ENCODE results near the gene CEACAM7.

Gene CEACAM7

DNA sequence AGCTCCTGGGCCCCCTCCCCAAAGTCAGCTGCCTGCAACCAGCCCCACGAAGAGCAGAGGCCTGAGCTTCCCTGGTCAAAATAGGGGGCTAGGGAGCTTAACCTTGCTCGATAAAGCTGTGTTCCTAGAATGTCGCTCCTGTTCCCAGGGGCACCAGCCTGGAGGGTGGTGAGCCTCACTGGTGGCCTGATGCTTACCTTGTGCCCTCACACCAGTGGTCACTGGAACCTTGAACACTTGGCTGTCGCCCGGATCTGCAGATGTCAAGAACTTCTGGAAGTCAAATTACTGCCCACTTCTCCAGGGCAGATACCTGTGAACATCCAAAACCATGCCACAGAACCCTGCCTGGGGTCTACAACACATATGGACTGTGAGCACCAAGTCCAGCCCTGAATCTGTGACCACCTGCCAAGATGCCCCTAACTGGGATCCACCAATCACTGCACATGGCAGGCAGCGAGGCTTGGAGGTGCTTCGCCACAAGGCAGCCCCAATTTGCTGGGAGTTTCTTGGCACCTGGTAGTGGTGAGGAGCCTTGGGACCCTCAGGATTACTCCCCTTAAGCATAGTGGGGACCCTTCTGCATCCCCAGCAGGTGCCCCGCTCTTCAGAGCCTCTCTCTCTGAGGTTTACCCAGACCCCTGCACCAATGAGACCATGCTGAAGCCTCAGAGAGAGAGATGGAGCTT is 15.7 kb upstream of the CEACAM7 start:
- Histone ChIP-seq H4K5ac (ENCODE audit: low read length) (no peak overlapping the region), H4K8ac (ENCODE audit: low read depth, low read length) (no peak overlapping the region), H3K4ac (ENCODE audit: low read depth, low read length) (no peak overlapping the region), H3K23ac (ENCODE audit: low read length) (no peak overlapping the region), H2BK5ac (ENCODE audit: low read length) (no peak overlapping the region), H2AK5ac (ENCODE audit: low read length) (no peak overlapping the region), H2BK15ac (replicated peaks; ENCODE audit: low read depth) (no peak overlapping the region), H3K79me2 (ENCODE audit: control insufficient read depth, insufficient read depth, low read length) (no peaks in the 10 kb centered on the region), H3K9ac (ENCODE audit: low read length) (no peak overlapping the region), H3K79me1 (ENCODE audit: low read length) (no peaks in the 10 kb centered on the region), H3K4me1 (ENCODE audit: control insufficient read depth, low read depth, low read length) (no peaks in the 10 kb centered on the region), H2BK120ac (ENCODE audit: low read depth, low read length) (no peak overlapping the region), H3K56ac (ENCODE audit: low read length) (no peak overlapping the region), H3K18ac (ENCODE audit: low read length) (no peak overlapping the region), H3K4me3 (ENCODE audit: low read length) (no peak overlapping the region), H3K36me3 (ENCODE audit: control insufficient read depth, insufficient read depth, low read length) (no peaks in the 10 kb centered on the region), H3K27ac (ENCODE audit: low read depth, low read length) (no peak overlapping the region), H3K27me3 (ENCODE audit: insufficient read depth, low read length, poor library complexity) (no peaks in the 10 kb centered on the region), H3K4me2 (ENCODE audit: low read length) (no peak overlapping the region)
- WGBS (ENCODE audit: extremely low coverage, insufficient coverage, low lambda C conversion rate): no CpG with 5 or more reads among the region's 8 CpGs
- DNase-seq: no peak

- no CpG with 5 or more reads among the region's 3 CpGs for WGBS (ENCODE audit: extremely low coverage, insufficient coverage, low lambda C conversion rate)
- H4K8ac ChIP-seq (ENCODE audit: low read depth, low read length): no peak overlapping the region
- H3K4ac ChIP-seq (ENCODE audit: low read depth, low read length): no peak overlapping the region
- no peaks in the 10 kb centered on the region for H3K36me3 ChIP-seq (ENCODE audit: control insufficient read depth, insufficient read depth, low read length)
- no peak for DNase-seq
- H2BK15ac ChIP-seq (replicated peaks; ENCODE audit: low read depth): no peak overlapping the region
- H2AK5ac ChIP-seq (ENCODE audit: low read length): no peak overlapping the region
- H3K18ac ChIP-seq (ENCODE audit: low read length): no peak overlapping the region
- no peaks in the 10 kb centered on the region for H3K79me1 ChIP-seq (ENCODE audit: low read length)
- no peak overlapping the region for H3K27ac ChIP-seq (ENCODE audit: low read depth, low read length)
- no peak overlapping the region for H2BK120ac ChIP-seq (ENCODE audit: low read depth, low read length)
- H2BK5ac ChIP-seq (ENCODE audit: low read length): no peak overlapping the region
- H3K4me1 ChIP-seq (ENCODE audit: control insufficient read depth, low read depth, low read length): no peaks in the 10 kb centered on the region
- H3K9ac ChIP-seq (ENCODE audit: low read length): no peak overlapping the region
- H3K27me3 ChIP-seq (ENCODE audit: insufficient read depth, low read length, poor library complexity): no peaks in the 10 kb centered on the region
- H3K4me3 ChIP-seq (ENCODE audit: low read length): no peak overlapping the region
- no peaks in the 10 kb centered on the region for H3K79me2 ChIP-seq (ENCODE audit: control insufficient read depth, insufficient read depth, low read length)
- no peak overlapping the region for H3K23ac ChIP-seq (ENCODE audit: low read length)
- no peak overlapping the region for H3K56ac ChIP-seq (ENCODE audit: low read length)
- H4K5ac ChIP-seq (ENCODE audit: low read length): no peak overlapping the region
- H3K4me2 ChIP-seq (ENCODE audit: low read length): no peak overlapping the region
These were observed 14.1 kb upstream of the CEACAM7 start for GRCh38 chr19:41702171-41702651.

GRCh38 chr19:41701401-41702075 is 13.5 kb upstream of the CEACAM7 start:
- H4K8ac ChIP-seq (ENCODE audit: low read depth, low read length): no peak overlapping the region
- H3K23ac ChIP-seq (ENCODE audit: low read length): no peak overlapping the region
- no CpG with 5 or more reads among the region's 10 CpGs for WGBS (ENCODE audit: extremely low coverage, insufficient coverage, low lambda C conversion rate)
- no peaks in the 10 kb centered on the region for H3K27me3 ChIP-seq (ENCODE audit: insufficient read depth, low read length, poor library complexity)
- no peak overlapping the region for H2AK5ac ChIP-seq (ENCODE audit: low read length)
- H3K4ac ChIP-seq (ENCODE audit: low read depth, low read length): no peak overlapping the region
- no peak overlapping the region for H3K56ac ChIP-seq (ENCODE audit: low read length)
- H2BK120ac ChIP-seq (ENCODE audit: low read depth, low read length): no peak overlapping the region
- H3K18ac ChIP-seq (ENCODE audit: low read length): no peak overlapping the region
- H2BK5ac ChIP-seq (ENCODE audit: low read length): no peak overlapping the region
- no peaks in the 10 kb centered on the region for H3K79me1 ChIP-seq (ENCODE audit: low read length)
- H4K5ac ChIP-seq (ENCODE audit: low read length): no peak overlapping the region
- no peak overlapping the region for H3K4me3 ChIP-seq (ENCODE audit: low read length)
- H3K27ac ChIP-seq (ENCODE audit: low read depth, low read length): no peak overlapping the region
- no peak for DNase-seq
- H3K4me1 ChIP-seq (ENCODE audit: control insufficient read depth, low read depth, low read length): no peaks in the 10 kb centered on the region
- H2BK15ac ChIP-seq (replicated peaks; ENCODE audit: low read depth): no peak overlapping the region
- no peak overlapping the region for H3K9ac ChIP-seq (ENCODE audit: low read length)
- H3K36me3 ChIP-seq (ENCODE audit: control insufficient read depth, insufficient read depth, low read length): no peaks in the 10 kb centered on the region
- H3K4me2 ChIP-seq (ENCODE audit: low read length): no peak overlapping the region
- no peaks in the 10 kb centered on the region for H3K79me2 ChIP-seq (ENCODE audit: control insufficient read depth, insufficient read depth, low read length)

- H3K9ac ChIP-seq (ENCODE audit: low read length): no peak overlapping the region
- H3K23ac ChIP-seq (ENCODE audit: low read length): no peak overlapping the region
- H3K4me1 ChIP-seq (ENCODE audit: control insufficient read depth, low read depth, low read length): no peaks in the 10 kb centered on the region
- H2BK5ac ChIP-seq (ENCODE audit: low read length): no peak overlapping the region
- no peak overlapping the region for H3K18ac ChIP-seq (ENCODE audit: low read length)
- WGBS (ENCODE audit: extremely low coverage, insufficient coverage, low lambda C conversion rate): no CpG with 5 or more reads among the region's 13 CpGs
- DNase-seq: no peak
- H2BK120ac ChIP-seq (ENCODE audit: low read depth, low read length): no peak overlapping the region
- no peaks in the 10 kb centered on the region for H3K27me3 ChIP-seq (ENCODE audit: insufficient read depth, low read length, poor library complexity)
- no peak overlapping the region for H3K27ac ChIP-seq (ENCODE audit: low read depth, low read length)
- no peak overlapping the region for H2AK5ac ChIP-seq (ENCODE audit: low read length)
- H3K36me3 ChIP-seq (ENCODE audit: control insufficient read depth, insufficient read depth, low read length): no peaks in the 10 kb centered on the region
- H3K4me3 ChIP-seq (ENCODE audit: low read length): no peak overlapping the region
- H4K5ac ChIP-seq (ENCODE audit: low read length): no peak overlapping the region
- H3K56ac ChIP-seq (ENCODE audit: low read length): no peak overlapping the region
- no peaks in the 10 kb centered on the region for H3K79me2 ChIP-seq (ENCODE audit: control insufficient read depth, insufficient read depth, low read length)
- H4K8ac ChIP-seq (ENCODE audit: low read depth, low read length): no peak overlapping the region
- H2BK15ac ChIP-seq (replicated peaks; ENCODE audit: low read depth): no peak overlapping the region
- H3K79me1 ChIP-seq (ENCODE audit: low read length): no peaks in the 10 kb centered on the region
- no peak overlapping the region for H3K4ac ChIP-seq (ENCODE audit: low read depth, low read length)
- H3K4me2 ChIP-seq (ENCODE audit: low read length): no peak overlapping the region
These were observed 12.5 kb upstream of the CEACAM7 start for GRCh38 chr19:41700381-41701195.

DNA sequence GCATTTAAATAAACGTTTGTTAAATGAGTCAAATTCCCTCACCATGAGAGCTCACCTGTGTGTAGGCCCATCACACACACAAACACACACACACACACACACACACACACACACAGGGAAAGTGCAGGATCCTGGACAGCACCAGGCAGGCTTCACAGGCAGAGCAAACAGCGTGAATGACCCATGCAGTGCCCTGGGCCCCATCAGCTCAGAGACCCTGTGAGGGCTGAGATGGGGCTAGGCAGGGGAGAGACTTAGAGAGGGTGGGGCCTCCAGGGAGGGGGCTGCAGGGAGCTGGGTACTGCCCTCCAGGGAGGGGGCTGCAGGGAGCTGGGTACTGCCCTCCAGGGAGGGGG is 11.9 kb upstream of the CEACAM7 start:
- no peaks in the 10 kb centered on the region for H3K79me2 ChIP-seq (ENCODE audit: control insufficient read depth, insufficient read depth, low read length)
- no peaks in the 10 kb centered on the region for H3K36me3 ChIP-seq (ENCODE audit: control insufficient read depth, insufficient read depth, low read length)
- H3K27me3 ChIP-seq (ENCODE audit: insufficient read depth, low read length, poor library complexity): no peaks in the 10 kb centered on the region
- no peak overlapping the region for H4K8ac ChIP-seq (ENCODE audit: low read depth, low read length)
- H3K4me1 ChIP-seq (ENCODE audit: control insufficient read depth, low read depth, low read length): no peaks in the 10 kb centered on the region
- H2BK120ac ChIP-seq (ENCODE audit: low read depth, low read length): no peak overlapping the region
- no CpG with 5 or more reads among the region's 2 CpGs for WGBS (ENCODE audit: extremely low coverage, insufficient coverage, low lambda C conversion rate)
- H3K4me2 ChIP-seq (ENCODE audit: low read length): no peak overlapping the region
- no peak overlapping the region for H3K27ac ChIP-seq (ENCODE audit: low read depth, low read length)
- no peak overlapping the region for H4K5ac ChIP-seq (ENCODE audit: low read length)
- H3K18ac ChIP-seq (ENCODE audit: low read length): no peak overlapping the region
- H2BK5ac ChIP-seq (ENCODE audit: low read length): no peak overlapping the region
- no peak overlapping the region for H3K9ac ChIP-seq (ENCODE audit: low read length)
- H3K56ac ChIP-seq (ENCODE audit: low read length): no peak overlapping the region
- no peak overlapping the region for H3K4me3 ChIP-seq (ENCODE audit: low read length)
- no peak overlapping the region for H2AK5ac ChIP-seq (ENCODE audit: low read length)
- H2BK15ac ChIP-seq (replicated peaks; ENCODE audit: low read depth): no peak overlapping the region
- no peak for DNase-seq
- H3K79me1 ChIP-seq (ENCODE audit: low read length): no peaks in the 10 kb centered on the region
- no peak overlapping the region for H3K4ac ChIP-seq (ENCODE audit: low read depth, low read length)
- no peak overlapping the region for H3K23ac ChIP-seq (ENCODE audit: low read length)
